Midbrain (tissue), 1 donor: ENCODE results near the gene ADARB2.
"Not testable (repeated sequence)": the region's sequence is repeated elsewhere in the genome, so short reads cannot be mapped to it uniquely, and the experiment has no call there.

Experiments used
- DNase-seq: peaks from one replicate; lab custom pipeline; 2025; lab: John Stamatoyannopoulos, UW

ADARB2 gene

DNA sequence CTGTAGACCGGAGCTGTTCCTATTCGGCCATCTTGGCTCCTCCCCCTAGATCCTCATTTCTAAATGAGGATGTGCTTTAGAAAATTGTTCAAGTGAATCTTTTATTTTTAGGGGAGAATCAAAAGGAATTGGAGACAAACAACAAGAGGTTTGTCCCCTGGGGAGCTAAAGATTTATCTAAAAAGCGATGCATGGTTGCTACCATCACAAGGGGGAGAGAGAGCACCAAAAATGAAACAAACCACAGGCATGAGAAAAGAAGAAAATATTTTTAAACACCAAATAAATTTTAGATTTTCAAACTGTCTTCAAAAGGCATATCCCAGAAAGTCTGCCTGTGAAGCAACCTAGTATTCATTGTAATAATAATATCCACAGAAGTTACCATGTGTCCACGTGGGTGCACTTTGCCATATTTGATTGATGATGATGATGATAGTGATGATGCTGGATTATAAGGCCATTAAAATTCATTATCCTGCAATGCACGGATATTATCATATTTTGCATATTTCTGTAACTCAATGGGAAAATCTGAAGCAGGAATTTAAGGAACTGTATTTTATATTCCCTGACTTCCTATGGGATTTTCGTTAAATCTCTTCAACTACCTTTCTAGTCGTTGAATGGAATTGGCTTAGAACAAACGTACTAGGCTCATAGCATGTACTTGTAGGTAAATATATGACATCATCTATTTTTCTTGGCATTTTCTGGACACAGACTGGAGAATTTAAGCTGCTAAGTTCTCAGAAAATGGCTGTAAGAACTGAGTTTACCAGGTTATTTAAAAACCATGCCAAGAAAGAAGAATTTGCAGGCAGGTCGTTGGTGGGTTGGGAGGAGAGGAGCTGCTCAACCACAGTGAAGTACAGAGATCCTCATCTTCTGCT, 509.6 kb downstream of the ADARB2 start:
- DNase-seq = no peak

DNA sequence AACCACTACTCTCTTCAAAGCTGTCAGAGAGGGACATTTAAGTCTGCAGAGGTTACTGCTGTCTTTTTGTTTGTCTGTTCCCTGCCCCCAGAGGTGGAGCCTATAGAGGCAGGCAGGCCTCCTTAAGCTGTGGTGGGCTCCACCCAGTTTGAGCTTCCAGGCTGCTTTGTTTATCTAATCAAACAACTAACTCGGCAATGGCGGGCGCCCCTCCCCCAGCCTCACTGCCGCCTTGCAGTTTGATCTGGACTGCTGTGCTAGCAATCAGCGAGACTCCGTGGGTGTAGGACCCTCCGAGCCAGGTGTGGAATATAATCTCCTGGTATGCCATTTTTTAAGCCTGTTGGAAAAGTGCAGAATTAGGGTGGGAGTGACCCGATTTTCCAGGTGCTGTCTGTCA, 510.4 kb downstream of the ADARB2 start:
- not testable (repeated sequence) for DNase-seq

DNA sequence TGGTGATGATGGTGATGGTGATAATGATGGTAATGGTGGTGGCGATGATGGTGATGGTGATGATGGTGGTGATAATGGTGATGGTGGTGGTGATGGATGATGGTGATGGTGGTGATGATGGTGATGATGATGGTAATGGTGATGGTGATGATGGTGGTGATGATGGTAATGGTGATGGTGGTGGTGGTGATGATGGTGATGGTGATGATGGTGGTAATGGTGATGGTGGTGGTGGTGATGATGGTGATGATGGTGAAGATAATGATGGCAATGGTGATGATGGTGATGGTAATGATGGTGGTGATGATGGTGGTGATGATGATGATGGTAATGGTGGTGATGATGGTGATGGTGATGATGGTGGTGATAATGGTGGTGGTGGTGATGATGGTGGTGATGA, 517.5 kb downstream of the ADARB2 start:
- DNase-seq = not testable (repeated sequence)

DNA sequence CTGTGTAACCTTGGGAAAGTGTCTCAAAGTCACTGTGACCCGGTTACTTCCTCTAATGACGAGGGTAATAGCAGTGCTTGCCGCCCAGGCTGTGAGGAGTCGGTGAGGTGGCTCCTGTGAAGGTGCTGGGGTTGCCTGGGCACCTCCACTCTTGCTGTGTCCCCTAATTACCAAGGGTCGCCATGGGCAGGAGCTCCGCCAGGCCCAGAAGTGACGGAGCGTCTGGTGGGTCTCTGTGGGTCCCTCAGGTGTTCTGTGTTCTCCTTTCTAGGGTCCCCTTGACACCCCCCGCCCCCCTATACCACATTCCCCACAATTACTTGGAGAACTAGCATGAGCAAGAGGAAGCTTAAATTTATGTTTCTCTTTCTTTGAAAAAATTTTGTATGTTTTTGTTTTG, 519.7 kb downstream of the ADARB2 start:
- DNase-seq = no peak

DNA sequence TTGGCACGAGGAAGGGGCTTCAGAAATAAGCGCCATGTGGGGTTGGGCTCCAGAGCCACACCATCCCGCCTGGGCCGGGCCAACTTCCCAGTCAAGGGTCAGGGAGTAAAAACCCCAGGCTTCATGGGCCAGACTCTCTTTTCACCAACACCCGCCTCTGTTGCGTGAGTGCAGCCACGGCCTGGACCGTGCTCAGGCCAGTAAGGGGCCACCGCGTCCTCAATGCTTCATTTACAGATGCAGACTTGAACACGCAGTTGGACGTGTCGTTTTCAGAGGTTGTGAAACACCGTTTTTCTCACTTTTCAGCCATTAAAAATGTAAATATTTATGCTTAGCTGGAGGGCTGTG, 520.1 kb downstream of the ADARB2 start:
- no peak for DNase-seq

DNA sequence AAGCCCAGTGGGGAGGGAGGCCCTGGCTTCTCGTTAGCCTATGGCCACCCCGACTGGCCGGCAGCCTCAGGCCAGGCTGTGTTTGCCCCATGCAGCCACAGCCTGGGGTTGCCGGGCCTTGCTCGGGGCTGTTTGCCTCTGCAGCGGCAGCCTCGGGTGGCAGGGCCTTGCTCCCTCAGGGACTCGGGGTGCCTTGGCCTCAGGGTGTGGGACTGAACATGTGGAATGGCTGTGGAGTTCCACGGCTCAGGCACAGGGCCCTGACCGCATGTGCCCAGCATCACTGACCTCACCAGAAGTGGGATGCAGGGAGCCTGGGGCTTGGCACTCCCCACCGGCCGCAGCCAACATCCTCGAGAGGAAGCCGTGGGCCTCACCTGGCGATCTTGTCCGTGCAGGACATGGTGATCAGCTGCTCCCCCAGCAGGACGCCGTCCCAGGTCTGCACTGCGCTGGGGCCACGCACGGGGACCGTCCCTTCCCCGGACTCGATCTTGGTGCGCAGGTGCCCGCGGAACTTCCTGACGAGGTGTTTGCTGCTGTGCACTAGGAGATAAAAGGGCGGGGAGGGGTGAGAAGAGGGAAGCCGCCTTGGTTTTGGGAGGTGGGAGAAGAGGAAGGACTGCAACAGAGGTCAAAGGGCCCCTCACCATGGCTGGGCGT, 520.6 kb downstream of the ADARB2 start:
- no peak for DNase-seq

DNA sequence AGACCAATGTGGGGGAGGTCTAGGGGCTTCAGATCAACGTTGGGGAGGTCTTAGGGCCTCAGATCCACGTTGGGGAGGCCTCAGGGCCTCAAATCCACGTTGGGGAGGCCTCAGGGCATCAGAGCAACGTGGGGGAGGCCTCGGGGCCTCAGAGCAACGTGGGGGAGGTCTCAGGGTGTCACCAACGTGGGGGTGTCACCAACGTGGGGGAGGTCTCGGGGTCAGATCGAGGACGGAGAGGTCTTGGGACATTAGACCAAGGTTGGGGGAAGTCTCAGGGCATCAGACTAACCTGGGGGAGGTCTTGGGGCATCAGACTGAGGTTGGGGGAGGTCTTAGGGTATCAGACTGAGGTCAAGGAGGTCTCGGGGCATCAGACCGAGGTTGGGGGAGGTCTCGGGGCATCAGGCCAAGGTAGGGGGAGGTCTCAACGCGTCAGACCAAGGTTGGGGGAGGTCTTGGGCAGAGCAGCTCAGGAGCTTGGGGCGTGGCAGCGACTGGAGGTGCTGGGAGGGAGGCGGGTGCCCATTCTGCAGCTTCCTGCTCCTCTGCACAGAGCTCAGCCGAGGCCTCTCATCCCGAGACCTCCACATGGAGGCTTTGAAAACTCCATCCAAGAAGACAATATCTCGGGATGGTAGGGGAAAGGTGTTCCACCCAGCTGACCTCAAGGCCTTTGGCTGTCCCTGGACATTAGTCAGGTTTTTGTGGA, 521.3 kb downstream of the ADARB2 start:
- no peak for DNase-seq

DNA sequence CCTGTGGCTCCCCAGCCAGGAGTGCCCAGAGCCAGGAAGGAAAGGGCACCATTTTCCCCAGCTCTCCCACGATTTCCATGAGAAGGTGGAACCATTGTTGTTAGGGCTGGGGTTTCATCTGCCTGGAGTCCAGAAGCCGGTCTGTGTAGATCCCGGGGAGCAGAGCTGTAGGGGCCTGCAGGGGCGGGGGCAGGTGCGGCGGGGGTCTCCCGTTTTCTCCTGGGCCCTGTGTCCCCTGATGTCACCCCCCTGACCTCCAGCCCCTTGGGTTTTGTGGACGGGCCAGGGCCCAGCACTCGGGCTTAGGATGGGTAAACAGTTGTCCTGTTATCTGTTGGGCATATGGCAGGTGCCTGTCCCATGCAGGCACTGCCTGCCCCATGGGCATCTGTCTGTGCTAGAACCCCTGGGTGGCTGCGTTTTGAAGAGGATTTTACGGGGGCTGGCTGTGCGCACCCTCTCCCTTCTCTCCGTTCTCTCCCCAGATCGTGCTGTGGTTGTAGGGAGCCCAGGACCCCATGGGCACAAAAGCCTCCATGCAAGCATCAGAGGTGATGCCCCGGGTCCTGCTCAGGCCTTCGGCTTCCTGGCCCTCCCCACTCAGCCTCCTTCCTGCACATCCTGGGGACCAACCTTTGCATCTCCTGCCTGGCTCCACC, 522.3 kb downstream of the ADARB2 start:
- DNase-seq = no peak

DNA sequence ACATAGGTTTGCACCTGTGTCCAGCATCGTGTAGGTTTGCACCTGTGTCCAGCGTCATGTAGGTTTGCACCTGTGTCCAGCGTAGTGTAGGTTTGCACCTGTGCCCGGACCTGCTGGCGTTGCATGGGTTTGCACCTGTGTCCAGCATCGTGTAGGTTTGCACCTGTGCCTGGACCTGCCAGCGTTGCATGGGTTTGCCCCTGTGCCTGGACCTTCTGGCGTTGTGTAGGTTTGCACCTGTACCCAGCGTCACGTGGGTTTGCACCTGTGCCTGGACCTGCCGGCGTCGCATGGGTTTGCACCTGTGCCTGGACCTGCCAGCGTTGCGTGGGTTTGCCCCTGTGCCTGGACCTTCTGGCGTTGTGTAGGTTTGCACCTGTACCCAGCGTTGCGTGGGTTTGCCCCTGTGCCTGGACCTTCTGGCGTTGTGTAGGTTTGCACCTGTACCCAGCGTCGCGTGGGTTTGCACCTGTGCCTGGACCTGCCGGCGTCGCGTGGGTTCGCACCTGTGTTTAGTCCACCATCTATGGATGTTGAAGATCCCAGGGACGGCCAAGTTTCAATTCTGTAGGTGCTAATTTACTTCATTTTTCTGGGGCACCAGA, 523.2 kb downstream of the ADARB2 start:
- DNase-seq = no peak

DNA sequence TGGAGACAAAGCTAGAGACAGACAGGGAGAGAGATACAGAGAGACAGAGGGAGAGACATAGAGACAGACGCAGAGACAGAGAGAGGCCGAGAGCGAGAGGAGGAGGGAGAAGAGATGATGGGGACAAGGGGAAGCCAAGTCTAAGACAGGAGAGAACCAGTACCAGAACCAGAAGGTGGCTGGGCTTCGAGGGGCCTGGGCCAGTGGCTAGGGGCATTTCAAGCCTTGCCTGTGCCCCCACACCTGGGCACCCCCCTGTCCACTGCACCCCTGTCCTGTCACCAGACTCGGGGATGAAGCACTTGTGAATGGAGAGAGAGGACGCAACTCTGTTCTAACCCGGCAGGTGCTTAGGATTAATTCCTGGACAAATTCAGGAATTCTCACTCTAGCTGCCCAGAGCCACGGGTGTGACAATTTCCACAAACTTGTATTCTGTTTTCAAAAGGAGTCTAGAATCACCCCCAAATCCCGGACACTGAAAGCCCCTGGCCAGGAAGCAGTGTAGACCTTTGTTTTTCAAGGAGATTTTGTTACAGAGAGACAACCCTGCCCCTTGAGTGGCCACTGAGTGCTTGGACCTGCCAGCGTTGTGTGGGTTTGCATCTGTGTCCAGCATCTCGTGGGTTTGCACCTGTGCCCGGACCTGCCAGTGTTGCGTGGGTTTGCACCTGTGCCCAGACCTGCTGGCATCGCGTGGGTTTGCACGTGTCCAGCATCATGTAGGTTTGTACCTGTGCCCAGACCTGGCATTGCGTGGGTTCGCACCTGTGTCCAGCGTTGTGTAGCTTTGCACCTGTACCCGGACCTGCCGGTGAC, 523.9 kb downstream of the ADARB2 start:
- DNase-seq = no peak

DNA sequence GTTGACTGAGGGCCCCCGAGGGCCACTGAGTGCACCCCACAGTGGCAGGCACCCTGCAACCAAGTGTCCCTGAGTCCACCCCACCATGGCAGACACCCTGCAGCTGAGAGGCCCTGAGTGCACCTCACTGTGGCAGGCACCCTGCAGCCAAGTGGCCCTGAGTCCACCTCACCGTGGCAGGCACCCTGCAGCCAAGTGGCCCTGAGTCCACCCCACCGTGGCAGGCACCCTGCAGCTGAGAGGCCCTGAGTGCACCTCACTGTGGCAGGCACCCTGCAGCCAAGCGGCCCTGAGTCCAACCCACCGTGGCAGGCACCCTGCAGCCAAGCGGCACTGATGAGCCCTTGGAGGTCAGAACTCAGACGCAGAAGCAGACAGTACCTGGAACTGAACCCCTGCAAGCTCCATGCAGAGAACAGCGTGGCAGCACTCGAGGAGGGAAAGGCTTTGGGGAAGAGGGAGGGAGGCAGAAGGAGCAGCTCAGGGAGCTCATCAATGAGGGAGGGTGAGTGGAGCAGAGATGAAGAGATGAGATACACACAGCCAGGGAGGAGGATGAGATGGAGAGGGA, 524.7 kb downstream of the ADARB2 start:
- DNase-seq = no peak

DNA sequence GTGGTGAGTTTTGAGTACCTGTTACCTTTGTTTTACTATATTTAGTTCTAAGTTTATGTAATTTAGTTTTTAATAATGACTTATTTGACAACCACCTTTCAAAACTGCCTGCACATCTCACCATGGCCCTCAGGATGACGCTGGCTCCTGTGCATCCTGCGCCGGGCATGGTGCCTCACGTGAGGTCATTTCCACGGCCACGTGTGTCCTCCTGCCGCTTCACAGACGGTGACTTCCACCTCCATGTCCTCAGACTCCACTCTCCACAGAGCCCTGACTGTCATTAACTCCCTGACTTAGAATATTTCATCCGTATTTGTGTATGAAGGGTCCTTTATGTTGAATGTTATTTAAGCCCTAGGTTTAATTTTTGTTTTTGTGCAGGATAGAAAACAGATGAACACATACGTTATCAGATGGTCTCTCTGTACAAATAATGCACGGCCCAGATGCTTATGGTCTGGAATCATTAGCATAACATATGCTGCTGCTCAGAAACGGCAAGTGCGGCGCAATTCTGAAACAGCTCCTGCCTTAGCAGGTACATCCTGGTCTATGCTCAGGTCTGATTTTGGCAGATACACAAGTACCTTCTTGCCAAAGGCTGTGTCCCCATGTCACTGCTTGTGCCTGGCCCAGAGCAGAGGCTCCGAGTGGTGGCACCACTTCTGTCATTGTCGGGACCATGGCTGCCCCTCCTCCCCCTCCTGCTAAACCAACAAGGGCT, 525.3 kb downstream of the ADARB2 start:
- DNase-seq = no peak

DNA sequence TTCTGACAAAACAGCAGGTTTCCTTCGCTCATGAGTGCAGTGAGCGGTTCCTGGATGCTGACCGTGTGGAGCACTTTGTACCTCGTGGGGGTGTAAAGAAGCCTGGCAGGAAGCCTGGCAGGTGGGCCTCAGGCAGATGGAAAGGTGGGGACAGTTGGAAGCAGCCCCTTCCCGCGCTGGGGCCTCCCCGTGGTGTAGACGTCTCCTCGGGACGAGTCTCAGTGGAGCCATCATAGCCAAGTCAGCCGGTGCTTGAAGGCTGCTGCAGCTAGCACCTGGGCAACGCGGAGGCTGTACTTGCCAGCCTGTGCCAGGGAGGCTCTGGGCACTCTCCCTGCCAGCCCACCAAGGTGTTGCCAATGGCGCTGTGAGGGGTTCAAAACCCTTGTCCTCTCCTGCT, 526.7 kb downstream of the ADARB2 start:
- DNase-seq = no peak

DNA sequence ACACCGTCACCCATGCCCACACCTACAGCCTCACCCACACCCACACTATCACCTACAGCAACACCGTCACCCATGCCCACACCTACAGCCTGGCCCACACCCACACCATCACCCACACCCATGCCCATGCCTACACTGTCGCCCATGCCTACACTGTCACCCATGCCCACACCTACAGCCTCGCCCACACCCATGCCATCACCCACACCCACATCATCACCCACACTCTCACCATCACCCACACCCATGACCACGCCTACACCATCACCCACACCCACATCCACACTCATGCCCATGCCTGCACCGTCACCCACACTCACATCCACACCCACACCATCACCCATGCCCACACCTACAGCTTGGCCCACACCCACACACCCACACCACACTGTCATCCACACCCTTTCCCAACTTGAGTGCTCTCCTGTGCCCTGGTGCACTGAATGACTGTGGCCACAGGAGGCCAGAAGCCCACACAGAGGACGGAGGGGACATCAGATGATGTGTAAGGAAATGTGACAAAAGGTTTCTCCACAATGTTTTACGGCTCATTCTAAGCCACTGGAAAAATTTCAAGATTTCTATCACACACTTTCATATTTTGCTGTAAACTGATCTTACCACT, 527.9 kb downstream of the ADARB2 start:
- no peak for DNase-seq

DNA sequence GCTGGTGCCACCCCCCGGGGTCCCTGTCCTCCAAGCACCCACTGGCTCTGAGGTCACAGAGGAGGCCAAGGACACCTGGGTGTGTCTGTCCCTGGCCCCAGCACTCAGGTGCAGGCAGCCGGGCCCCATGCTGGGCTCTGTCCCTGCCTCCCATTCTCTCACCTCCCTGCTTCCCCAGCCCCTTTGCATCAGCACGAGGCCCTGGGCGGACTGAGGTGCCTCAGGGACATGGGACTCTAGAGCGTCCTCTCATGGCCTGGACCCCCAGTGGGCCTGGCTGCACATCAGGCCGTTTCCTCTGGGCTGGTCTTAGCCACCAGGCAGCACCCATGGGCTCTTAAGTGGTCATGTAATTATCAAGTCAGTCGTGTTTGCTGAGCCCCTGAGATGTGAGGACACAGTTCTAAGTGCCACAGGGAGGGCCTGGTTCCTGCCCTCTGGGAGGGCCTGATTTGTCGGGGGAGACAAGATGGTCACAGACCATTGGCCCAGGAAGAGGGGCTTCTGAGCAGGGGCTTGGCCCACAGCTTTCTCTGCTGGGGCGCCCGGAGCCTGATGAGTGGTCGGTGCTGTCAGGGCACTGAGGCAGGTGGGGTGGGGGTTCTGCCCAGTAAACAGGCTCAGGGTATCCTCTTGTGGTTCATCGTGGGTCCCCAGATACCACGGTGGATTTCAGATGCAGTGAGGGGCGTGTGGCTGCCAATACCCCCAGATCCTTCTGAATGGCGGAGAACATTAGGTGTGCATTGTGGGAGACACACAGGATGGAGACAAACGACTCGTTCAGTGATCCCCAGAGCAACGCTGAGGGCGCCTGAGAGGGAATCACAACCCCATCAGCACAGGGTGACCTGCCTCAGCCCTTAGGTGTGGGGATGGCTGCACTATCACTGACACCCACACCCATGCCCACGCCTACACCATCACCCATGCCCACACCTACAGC, 528.7 kb downstream of the ADARB2 start:
- DNase-seq = no peak

DNA sequence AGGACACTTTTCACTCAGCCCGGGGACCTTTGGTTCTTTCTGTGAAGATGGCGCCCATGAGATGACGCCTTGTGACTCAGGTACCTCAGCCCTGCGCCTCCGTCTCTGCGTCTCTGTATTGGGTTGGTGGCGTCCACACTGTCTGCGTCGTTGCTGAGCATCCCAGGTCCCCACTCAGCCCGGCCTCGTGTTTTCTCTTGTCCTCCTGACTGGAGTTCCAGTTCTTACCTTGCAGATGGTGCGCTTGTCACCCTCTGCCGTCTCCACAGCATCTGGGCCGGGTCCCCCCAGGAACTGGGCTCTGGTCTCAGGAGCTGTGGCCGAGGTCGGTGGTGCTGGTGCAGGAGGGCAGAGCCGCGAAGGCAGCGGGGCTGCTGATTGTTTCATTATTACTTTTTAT, 530.7 kb downstream of the ADARB2 start:
- no peak for DNase-seq

DNA sequence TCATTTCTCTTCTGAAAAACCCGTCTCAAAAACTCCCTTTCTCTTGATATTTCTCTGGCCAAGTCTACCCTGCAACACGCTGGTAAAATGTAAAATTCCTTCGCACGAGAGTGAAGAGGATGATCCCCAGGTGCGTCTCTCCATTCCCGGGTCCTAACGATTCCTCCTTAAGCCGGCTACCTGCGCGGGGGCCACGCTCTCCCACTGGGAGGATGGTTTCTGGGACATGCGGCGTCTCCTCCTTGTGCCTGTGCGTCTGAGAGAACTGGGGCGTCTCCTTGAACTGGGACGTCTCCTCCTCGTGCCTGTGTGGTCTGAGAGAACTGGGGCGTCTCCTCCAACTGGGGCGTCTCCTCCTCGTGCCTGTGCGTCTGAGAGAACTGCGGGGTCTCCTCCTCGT, 531.2 kb downstream of the ADARB2 start:
- DNase-seq = no peak

DNA sequence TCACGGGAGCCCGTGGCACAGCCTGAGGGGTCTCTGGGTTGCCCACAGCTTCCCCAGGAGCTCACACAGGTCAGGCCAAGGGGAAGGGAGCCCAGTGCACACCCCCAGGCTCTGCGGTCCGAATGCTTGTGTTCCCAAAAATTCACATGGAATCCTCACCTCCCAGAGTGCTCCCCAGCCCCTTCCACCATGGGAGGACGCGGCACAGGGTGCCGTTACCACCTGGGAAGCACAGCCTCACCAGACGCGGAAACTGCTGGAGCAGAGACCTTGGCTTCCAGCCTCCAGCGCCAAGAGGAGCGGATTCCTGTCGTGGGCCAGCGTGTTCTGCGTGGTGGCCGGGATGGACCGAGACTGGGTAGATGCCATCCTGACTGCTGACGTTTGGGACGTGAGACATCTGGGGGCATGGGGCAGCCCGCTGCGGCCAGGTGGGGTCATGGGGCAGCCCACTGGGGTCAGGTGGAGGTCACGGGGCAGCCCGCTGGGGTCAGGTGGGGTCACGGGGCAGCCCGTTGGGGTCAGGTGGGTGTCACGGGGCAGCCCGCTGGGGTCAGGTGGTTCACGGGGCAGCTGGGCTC, 531.8 kb downstream of the ADARB2 start:
- DNase-seq = no peak
